Panc1 (cell line): ENCODE data around the gene ZG16. TPM values are rescaled to one million over a fixed set of nuclear protein-coding genes. Genes with fewer than 3 reads are reported as not detected.

Experiments
- ATAC-seq: fragments of 200-7000 bp; cut with Tn5 transposase; 2 replicates; pipeline ENCODE4 v1.9.1; 2020; ENCODE audit warnings: mild to moderate bottlenecking, moderate library complexity
- BruUV-seq: library from RNA; stranded (reverse); fragments of 400-500 nt; replicated peaks from 2 replicates; lab custom pipeline; 2021; lab: Mats Ljungman, UMichigan
- CTCF ChIA-PET: fragments of 300-600 bp; sonication (Branson Sonifier 250); formaldehyde crosslinking; loops from one replicate; lab custom pipeline; 2022; ENCODE audit warnings: antibody characterized with exemption; lab: Charles Lee
- POLR2A ChIA-PET: fragments of 300-600 bp; sonication (Branson Sonifier 250); formaldehyde crosslinking; loops from one replicate; lab custom pipeline; 2022; ENCODE audit warnings: antibody characterized with exemption; lab: Charles Lee
- DNase-seq: peaks from one replicate; pipeline ENCODE4 v3.0.0-alpha.2; 2010; ENCODE audit warnings: low read depth, low spot score
- H3K27ac ChIP-seq: 2 replicates; pipeline ENCODE4 v1.5.1; 2011; ENCODE audit warnings: mild to moderate bottlenecking, low read length, inconsistent platforms
- H3K27me3 ChIP-seq: fragments of 200-500 bp; sonication (Bioruptor generic); 2 replicates; pipeline ENCODE4 v1.6.0; 2014; ENCODE audit warnings: low read length, inconsistent platforms; ENCODE audit not compliant: control insufficient read depth, insufficient read depth
- H3K36me3 ChIP-seq: fragments of 200-500 bp; sonication (Bioruptor generic); 2 replicates; pipeline ENCODE4 v1.5.1; 2014; ENCODE audit warnings: inconsistent platforms, mild to moderate bottlenecking, low read length, moderate library complexity; ENCODE audit not compliant: control insufficient read depth, insufficient read depth
- H3K4me1 ChIP-seq: 2 replicates; pipeline ENCODE4 v1.5.1; 2011; ENCODE audit warnings: inconsistent platforms, mild to moderate bottlenecking, low read length, moderate library complexity; ENCODE audit not compliant: control insufficient read depth, insufficient read depth
- H3K4me3 ChIP-seq, 2 experiments: 2 replicates each; pipeline ENCODE4 v1.5.1; 2011 to 2012; ENCODE audit warnings: low read depth in 2 of 2, low read length in 2 of 2, mild to moderate bottlenecking in 2 of 2, inconsistent platforms in 1 of 2, moderate library complexity in 1 of 2
- H3K9me3 ChIP-seq: fragments of 200-500 bp; sonication (Bioruptor generic); 2 replicates; pipeline ENCODE4 v1.5.1; 2014; ENCODE audit warnings: low read depth, mild to moderate bottlenecking, inconsistent platforms, low read length, moderate library complexity; ENCODE audit not compliant: control insufficient read depth, insufficient read depth
- POLR2AphosphoS5 ChIP-seq: IDR thresholded peaks from 2 replicates; pipeline ENCODE4 v1.6.1; 2012; ENCODE audit warnings: mild to moderate bottlenecking, low read depth, low read length, moderate library complexity
- SIN3A ChIP-seq: IDR thresholded peaks from 2 replicates; pipeline ENCODE4 v1.6.1; 2012; ENCODE audit warnings: low read depth, mild to moderate bottlenecking, low read length, moderate library complexity, borderline replicate concordance; ENCODE audit not compliant: insufficient read depth
- TCF7L2 ChIP-seq: IDR thresholded peaks from 2 replicates; pipeline ENCODE4 v1.6.1; 2011; ENCODE audit warnings: mild to moderate bottlenecking, low read depth, low read length, inconsistent platforms
- in situ Hi-C: cut with HindIII; loops from 2 replicates; pipeline ENCODE4 v1.10.0; 2016; ENCODE audit warnings: low sequenced_read_pairs, low pct_unique_long_range_greater_than_20kb
- intact Hi-C: fragments of 100-400 bp; cut with micrococcal nuclease; formaldehyde crosslinking; loops from one replicate; pipeline ENCODE4 v1.10.0; 2022; ENCODE audit not compliant: unreplicated experiment
- total RNA-seq: library from RNA; stranded (reverse); gene quantifications from one replicate; pipeline ENCODE4 v1.2.1, GENCODE V29; 2021; ENCODE audit not compliant: unreplicated experiment
- TF ChIP-seq, protein P1 (sequence below): fragments of 450-650 bp; IDR thresholded peaks from 2 replicates; pipeline ENCODE4 v1.5.1; 2017; ENCODE audit warnings: mild to moderate bottlenecking
- TF ChIP-seq, protein P2 (sequence below), 2 experiments: IDR thresholded peaks; 2 replicates each; pipeline ENCODE4 v1.6.1; 2011 to 2012; ENCODE audit warnings: low read depth in 2 of 2, control low read depth in 1 of 2, low read length in 1 of 2, mild to moderate bottlenecking in 1 of 2, moderate library complexity in 1 of 2; ENCODE audit not compliant: insufficient read depth in 1 of 2

ZG16 gene
- total RNA-seq, 1 experiment from 2014 or later: not detected

GRCh38 chr16:29736112-29736511 is 41.9 kb upstream of the ZG16 start:
- no peak for TF ChIP-seq SIN3A
- TF ChIP-seq, protein P1, sequence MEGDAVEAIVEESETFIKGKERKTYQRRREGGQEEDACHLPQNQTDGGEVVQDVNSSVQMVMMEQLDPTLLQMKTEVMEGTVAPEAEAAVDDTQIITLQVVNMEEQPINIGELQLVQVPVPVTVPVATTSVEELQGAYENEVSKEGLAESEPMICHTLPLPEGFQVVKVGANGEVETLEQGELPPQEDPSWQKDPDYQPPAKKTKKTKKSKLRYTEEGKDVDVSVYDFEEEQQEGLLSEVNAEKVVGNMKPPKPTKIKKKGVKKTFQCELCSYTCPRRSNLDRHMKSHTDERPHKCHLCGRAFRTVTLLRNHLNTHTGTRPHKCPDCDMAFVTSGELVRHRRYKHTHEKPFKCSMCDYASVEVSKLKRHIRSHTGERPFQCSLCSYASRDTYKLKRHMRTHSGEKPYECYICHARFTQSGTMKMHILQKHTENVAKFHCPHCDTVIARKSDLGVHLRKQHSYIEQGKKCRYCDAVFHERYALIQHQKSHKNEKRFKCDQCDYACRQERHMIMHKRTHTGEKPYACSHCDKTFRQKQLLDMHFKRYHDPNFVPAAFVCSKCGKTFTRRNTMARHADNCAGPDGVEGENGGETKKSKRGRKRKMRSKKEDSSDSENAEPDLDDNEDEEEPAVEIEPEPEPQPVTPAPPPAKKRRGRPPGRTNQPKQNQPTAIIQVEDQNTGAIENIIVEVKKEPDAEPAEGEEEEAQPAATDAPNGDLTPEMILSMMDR: no peak
- TF ChIP-seq POLR2AphosphoS5: no peak
- TF ChIP-seq TCF7L2: no peak
- TF ChIP-seq, protein P2, sequence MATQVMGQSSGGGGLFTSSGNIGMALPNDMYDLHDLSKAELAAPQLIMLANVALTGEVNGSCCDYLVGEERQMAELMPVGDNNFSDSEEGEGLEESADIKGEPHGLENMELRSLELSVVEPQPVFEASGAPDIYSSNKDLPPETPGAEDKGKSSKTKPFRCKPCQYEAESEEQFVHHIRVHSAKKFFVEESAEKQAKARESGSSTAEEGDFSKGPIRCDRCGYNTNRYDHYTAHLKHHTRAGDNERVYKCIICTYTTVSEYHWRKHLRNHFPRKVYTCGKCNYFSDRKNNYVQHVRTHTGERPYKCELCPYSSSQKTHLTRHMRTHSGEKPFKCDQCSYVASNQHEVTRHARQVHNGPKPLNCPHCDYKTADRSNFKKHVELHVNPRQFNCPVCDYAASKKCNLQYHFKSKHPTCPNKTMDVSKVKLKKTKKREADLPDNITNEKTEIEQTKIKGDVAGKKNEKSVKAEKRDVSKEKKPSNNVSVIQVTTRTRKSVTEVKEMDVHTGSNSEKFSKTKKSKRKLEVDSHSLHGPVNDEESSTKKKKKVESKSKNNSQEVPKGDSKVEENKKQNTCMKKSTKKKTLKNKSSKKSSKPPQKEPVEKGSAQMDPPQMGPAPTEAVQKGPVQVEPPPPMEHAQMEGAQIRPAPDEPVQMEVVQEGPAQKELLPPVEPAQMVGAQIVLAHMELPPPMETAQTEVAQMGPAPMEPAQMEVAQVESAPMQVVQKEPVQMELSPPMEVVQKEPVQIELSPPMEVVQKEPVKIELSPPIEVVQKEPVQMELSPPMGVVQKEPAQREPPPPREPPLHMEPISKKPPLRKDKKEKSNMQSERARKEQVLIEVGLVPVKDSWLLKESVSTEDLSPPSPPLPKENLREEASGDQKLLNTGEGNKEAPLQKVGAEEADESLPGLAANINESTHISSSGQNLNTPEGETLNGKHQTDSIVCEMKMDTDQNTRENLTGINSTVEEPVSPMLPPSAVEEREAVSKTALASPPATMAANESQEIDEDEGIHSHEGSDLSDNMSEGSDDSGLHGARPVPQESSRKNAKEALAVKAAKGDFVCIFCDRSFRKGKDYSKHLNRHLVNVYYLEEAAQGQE (IDR thresholded peaks at IDR 0.05; ENCODE audit: insufficient read depth in 1 of 2, low read depth in 2 of 2, low read length in 1 of 2): no peak
- Histone ChIP-seq H3K36me3 (no peaks in the 10 kb centered on the region), H3K4me1 (no peaks in the 10 kb centered on the region), H3K27me3 (no peaks in the 10 kb centered on the region), H3K9me3 (no peaks in the 10 kb centered on the region), H3K27ac (no peak overlapping the region), H3K4me3 (no peak overlapping the region)
- ChIA-PET CTCF (no interaction called here), POLR2A (no interaction called here)
- no TSS peak for BruUV-seq
- DNase-seq: no peak
- in situ Hi-C loops (no loop called here), intact Hi-C loops (no loop called here)
- no peak for ATAC-seq

DNA sequence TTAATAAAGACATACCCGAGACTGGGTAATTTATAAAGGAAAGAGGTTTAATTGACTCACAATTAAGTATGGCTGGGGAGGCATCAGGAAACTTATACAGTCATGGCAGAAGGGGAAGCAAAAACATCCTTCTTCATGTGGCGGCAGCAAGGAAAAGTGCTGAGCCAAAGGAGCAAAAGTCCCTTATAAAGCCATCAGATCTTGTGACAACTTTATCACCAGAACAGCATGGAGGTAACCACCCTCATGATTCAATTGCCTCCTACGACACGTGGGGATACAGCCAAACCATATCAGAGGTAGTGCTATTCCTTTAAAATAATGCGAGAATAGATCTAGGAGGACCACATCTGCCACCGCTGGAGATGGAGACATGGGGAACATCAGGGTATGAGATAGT is 41.3 kb upstream of the ZG16 start:
- H3K4me1 ChIP-seq: no peaks in the 10 kb centered on the region
- TF ChIP-seq, protein P2 (IDR thresholded peaks at IDR 0.05; ENCODE audit: insufficient read depth in 1 of 2, low read depth in 2 of 2, low read length in 1 of 2): no peak
- TF ChIP-seq TCF7L2 (no peak), SIN3A (no peak), POLR2AphosphoS5 (no peak)
- TF ChIP-seq, protein P1: no peak
- H3K4me3 ChIP-seq: no peak overlapping the region
- ChIA-PET CTCF (no interaction called here), POLR2A (no interaction called here)
- in situ Hi-C loops: no loop called here
- intact Hi-C loops: no loop called here
- no peak for DNase-seq
- no peak overlapping the region for H3K27ac ChIP-seq
- no peak for ATAC-seq
- H3K9me3 ChIP-seq: no peaks in the 10 kb centered on the region
- BruUV-seq: no TSS peak
- H3K27me3 ChIP-seq: no peaks in the 10 kb centered on the region
- H3K36me3 ChIP-seq: no peaks in the 10 kb centered on the region
